Gastrocnemius medialis (tissue), 4 donors: ENCODE data around the gene SLC35F1. TPM values are rescaled to one million over a fixed set of nuclear protein-coding genes. Genes with fewer than 3 reads are reported as not detected.

Experiments used
- ATAC-seq, 2 donors: fragments of 150-250 bp; one replicate each; pipeline ENCODE4 v1.9.1; 2016
- DNase-seq, 2 donors: peaks; one replicate each; pipeline ENCODE4 v3.0.0-alpha.2; 2019
- H3K27ac ChIP-seq, 4 donors: fragments of 200-600 bp; sonication (generic); 1 replicate in 1 of 4; 2 replicates in 3 of 4; pipeline ENCODE4 v1.5.1; 2016 to 2018; ENCODE audit warnings: mild to moderate bottlenecking in 2 of 4, moderate library complexity in 1 of 4
- H3K27me3 ChIP-seq, 3 donors: fragments of 200-600 bp; sonication (generic) in 2 of 3; 1 replicate in 1 of 3; 2 replicates in 2 of 3; pipeline versions ENCODE4 v1.5.1 to v1.6.0; 2016 to 2019; ENCODE audit warnings: mild to moderate bottlenecking in 1 of 3, moderate library complexity in 1 of 3
- H3K36me3 ChIP-seq, 2 donors: fragments of 200-600 bp; sonication (generic) in 1 of 2; one replicate each; pipeline ENCODE4 v1.5.1; 2017 to 2018
- H3K4me1 ChIP-seq, 2 donors: fragments of 200-600 bp; sonication (generic) in 1 of 2; one replicate each; pipeline ENCODE4 v1.5.1; 2016 to 2017; ENCODE audit warnings: mild to moderate bottlenecking in 2 of 2
- H3K4me3 ChIP-seq, 4 donors: fragments of 200-600 bp; sonication (generic) in 3 of 4; 1 replicate in 1 of 4; 2 replicates in 3 of 4; pipeline ENCODE4 v1.5.1; 2016 to 2019; ENCODE audit warnings: mild to moderate bottlenecking in 2 of 4
- H3K9me3 ChIP-seq, 3 donors: fragments of 200-600 bp; sonication (generic) in 2 of 3; 1 replicate in 1 of 3; 2 replicates in 2 of 3; pipeline ENCODE4 v1.5.1; 2016 to 2019
- POLR2A ChIP-seq, 2 donors: fragments of 450-650 bp; IDR thresholded peaks; one replicate each; pipeline ENCODE4 v1.6.1; 2017; ENCODE audit warnings: antibody characterized with exemption in 2 of 2, mild to moderate bottlenecking in 2 of 2, moderate library complexity in 2 of 2
- in situ Hi-C, 4 donors: fragments of 200-750 bp; cut with MboI; loops; one replicate each; pipeline versions ENCODE4 v1.15.0 to v1.8.0; 2017; ENCODE audit warnings: low sequenced_read_pairs in 4 of 4
- intact Hi-C: fragments of 100-400 bp; cut with DNase I; formaldehyde crosslinking; loops from one replicate; pipeline ENCODE4 v1.15.1; 2023; ENCODE audit warnings: low total_unique reads
- total RNA-seq, 4 donors: library from RNA; depleted of rRNA; stranded (reverse); fragments of >200 nt; gene quantifications; one replicate each; pipeline versions ENCODE4 v1.1.0 to v1.2.3, GENCODE V29; 2016
- TF ChIP-seq, protein P1 (sequence below), 5 experiments: fragments of 450-650 bp in 3 of 5; fragments of 200-600 bp in 2 of 5; sonication (generic) in 2 of 5; IDR thresholded peaks in 4 of 5; conservative IDR thresholded peaks in 1 of 5; 1 replicate in 4 of 5; 2 replicates in 1 of 5; pipeline ENCODE4 v1.5.1; 2016 to 2019; ENCODE audit warnings: antibody characterized with exemption in 5 of 5, mild to moderate bottlenecking in 3 of 5, moderate library complexity in 3 of 5

SLC35F1 gene
- total RNA-seq, 4 donors from 2014 or later, result 0.13 to 0.29 TPM; not detected in 2

DNA sequence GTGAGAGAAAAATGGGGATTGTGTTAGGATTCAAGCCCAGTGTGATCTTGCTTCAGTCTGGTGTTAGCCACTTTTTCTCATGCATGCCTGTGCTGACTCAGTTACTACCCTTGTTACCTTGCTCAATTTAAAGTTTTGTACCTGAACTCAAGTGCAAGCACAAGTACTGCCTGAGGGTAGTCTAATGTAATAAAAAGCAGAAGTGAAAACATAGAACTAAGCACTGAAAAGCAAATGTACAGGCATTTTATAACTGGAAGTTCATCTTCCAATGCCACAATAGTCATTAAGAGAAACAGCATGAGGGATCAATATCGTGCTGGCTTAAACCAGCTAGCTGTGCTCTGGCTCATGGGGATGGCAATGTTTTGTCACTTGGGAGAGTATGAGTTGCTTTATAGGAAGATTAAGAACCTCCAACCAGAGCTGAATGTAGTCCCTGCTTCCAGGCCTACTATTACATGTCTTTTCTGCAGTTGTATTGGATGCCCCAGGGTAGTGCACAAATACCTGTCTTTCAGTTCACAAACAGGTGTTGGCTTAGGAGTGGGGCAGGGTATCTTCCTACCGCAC is 48.7 kb downstream of the SLC35F1 start:
- Histone ChIP-seq H3K27me3 (no peaks in the 10 kb centered on the region), H3K4me1 (no peaks in the 10 kb centered on the region), H3K27ac (no peak overlapping the region), H3K36me3 (no peaks in the 10 kb centered on the region), H3K9me3 (no peaks in the 10 kb centered on the region), H3K4me3 (no peak overlapping the region)
- no peak for DNase-seq
- intact Hi-C loops (no loop called here), in situ Hi-C loops (loop anchor here in 1 of 4 donors (25.0 kb wide), 2 partner anchors 307 to 657 kb away; no protein-coding TSS in a partner anchor)
- TF ChIP-seq, protein P1, sequence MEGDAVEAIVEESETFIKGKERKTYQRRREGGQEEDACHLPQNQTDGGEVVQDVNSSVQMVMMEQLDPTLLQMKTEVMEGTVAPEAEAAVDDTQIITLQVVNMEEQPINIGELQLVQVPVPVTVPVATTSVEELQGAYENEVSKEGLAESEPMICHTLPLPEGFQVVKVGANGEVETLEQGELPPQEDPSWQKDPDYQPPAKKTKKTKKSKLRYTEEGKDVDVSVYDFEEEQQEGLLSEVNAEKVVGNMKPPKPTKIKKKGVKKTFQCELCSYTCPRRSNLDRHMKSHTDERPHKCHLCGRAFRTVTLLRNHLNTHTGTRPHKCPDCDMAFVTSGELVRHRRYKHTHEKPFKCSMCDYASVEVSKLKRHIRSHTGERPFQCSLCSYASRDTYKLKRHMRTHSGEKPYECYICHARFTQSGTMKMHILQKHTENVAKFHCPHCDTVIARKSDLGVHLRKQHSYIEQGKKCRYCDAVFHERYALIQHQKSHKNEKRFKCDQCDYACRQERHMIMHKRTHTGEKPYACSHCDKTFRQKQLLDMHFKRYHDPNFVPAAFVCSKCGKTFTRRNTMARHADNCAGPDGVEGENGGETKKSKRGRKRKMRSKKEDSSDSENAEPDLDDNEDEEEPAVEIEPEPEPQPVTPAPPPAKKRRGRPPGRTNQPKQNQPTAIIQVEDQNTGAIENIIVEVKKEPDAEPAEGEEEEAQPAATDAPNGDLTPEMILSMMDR (IDR thresholded peaks at IDR 0.05 in 4 of 5, conservative IDR thresholded peaks at IDR 0.05 in 1 of 5), result no peak
- TF ChIP-seq POLR2A (IDR thresholded peaks at IDR 0.05), result no peak
- no peak for ATAC-seq

GRCh38 chr6:117956386-117956785 is 49.3 kb downstream of the SLC35F1 start:
- Histone ChIP-seq H3K4me3 (no peak overlapping the region), H3K4me1 (no peaks in the 10 kb centered on the region), H3K27ac (no peak overlapping the region), H3K36me3 (no peaks in the 10 kb centered on the region), H3K27me3 (no peaks in the 10 kb centered on the region), H3K9me3 (no peaks in the 10 kb centered on the region)
- intact Hi-C loops, result no loop called here
- no peak for DNase-seq
- in situ Hi-C loops, result loop anchor here in 1 of 4 donors (25.0 kb wide), 2 partner anchors 306 to 656 kb away; no protein-coding TSS in a partner anchor
- ATAC-seq, result no peak
- TF ChIP-seq, protein P1 (IDR thresholded peaks at IDR 0.05 in 4 of 5, conservative IDR thresholded peaks at IDR 0.05 in 1 of 5), result no peak

DNA sequence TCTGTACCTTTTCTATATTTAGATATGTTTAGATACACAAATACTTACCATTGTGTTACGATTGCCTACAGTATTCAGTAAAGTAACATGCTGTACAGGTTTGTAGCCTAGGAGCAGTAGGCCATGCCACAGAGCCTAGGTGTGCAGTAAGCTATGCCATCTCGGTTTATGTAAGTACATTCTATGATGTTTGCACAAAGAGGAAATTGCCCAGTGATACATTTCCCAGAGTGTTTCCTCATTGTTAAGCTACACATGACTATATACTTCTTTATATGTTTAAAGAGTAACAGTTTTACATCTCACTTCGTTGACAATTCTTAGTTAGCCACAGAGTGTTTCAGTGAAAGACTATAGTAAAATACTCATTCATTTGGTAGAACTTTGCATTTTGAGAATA is 51.5 kb downstream of the SLC35F1 start:
- Histone ChIP-seq H3K27me3 (no peaks in the 10 kb centered on the region), H3K36me3 (no peaks in the 10 kb centered on the region), H3K4me1 (no peaks in the 10 kb centered on the region), H3K9me3 (no peaks in the 10 kb centered on the region), H3K27ac (no peak overlapping the region), H3K4me3 (no peak overlapping the region)
- ATAC-seq (no peak), DNase-seq (no peak)
- TF ChIP-seq, protein P1 (IDR thresholded peaks at IDR 0.05 in 4 of 5, conservative IDR thresholded peaks at IDR 0.05 in 1 of 5), result no peak
- no peak for TF ChIP-seq POLR2A (IDR thresholded peaks at IDR 0.05)
- intact Hi-C loops, result no loop called here
- in situ Hi-C loops, result loop anchor here in 1 of 4 donors (25.0 kb wide), 2 partner anchors 304 to 654 kb away; no protein-coding TSS in a partner anchor

GRCh38 chr6:117960877-117961276 is 53.8 kb downstream of the SLC35F1 start:
- in situ Hi-C loops, result loop anchor here in 1 of 4 donors (25.0 kb wide), 2 partner anchors 301 to 651 kb away; no protein-coding TSS in a partner anchor
- Histone ChIP-seq H3K4me3 (no peak overlapping the region), H3K27ac (no peak overlapping the region), H3K4me1 (no peaks in the 10 kb centered on the region), H3K36me3 (no peaks in the 10 kb centered on the region), H3K27me3 (no peaks in the 10 kb centered on the region), H3K9me3 (no peaks in the 10 kb centered on the region)
- intact Hi-C loops, result no loop called here
- DNase-seq (no peak), ATAC-seq (no peak)
- TF ChIP-seq, protein P1 (IDR thresholded peaks at IDR 0.05 in 4 of 5, conservative IDR thresholded peaks at IDR 0.05 in 1 of 5), result no peak
- TF ChIP-seq POLR2A (IDR thresholded peaks at IDR 0.05), result no peak
